HG03571 (cell line): ENCODE results near the gene FHIT.
"Not testable (repeated sequence)": the region's sequence is repeated elsewhere in the genome, so short reads cannot be mapped to it uniquely, and the experiment has no call there.

Source experiments
- ATAC-seq: cut with Tn5 transposase; IDR thresholded peaks from one replicate; pipeline ENCODE4 v1.9.1; 2021; ENCODE audit not compliant: unreplicated experiment

FHIT gene

GRCh38 chr3:60588806-60589205, 662.4 kb downstream of the FHIT start:
- ATAC-seq = no peak

- no peak for ATAC-seq
Observed at GRCh38 chr3:60585918-60586317, 665.3 kb downstream of the FHIT start.

GRCh38 chr3:60584250-60584649, 667.0 kb downstream of the FHIT start:
- ATAC-seq = no peak

GRCh38 chr3:60582288-60582687, 669.0 kb downstream of the FHIT start:
- ATAC-seq = no peak

- ATAC-seq = no peak
Observed at GRCh38 chr3:60580809-60581208, 670.4 kb downstream of the FHIT start.

GRCh38 chr3:60579734-60580133, 671.5 kb downstream of the FHIT start:
- no peak for ATAC-seq

- no peak for ATAC-seq
Observed at GRCh38 chr3:60578936-60579335, 672.3 kb downstream of the FHIT start.

- no peak for ATAC-seq
Observed at GRCh38 chr3:60577601-60578000, 673.7 kb downstream of the FHIT start.

GRCh38 chr3:60575718-60576272, 675.5 kb downstream of the FHIT start:
- ATAC-seq = no peak

GRCh38 chr3:60574046-60574769, 677.0 kb downstream of the FHIT start:
- no peak for ATAC-seq

GRCh38 chr3:60573494-60573893, 677.8 kb downstream of the FHIT start:
- no peak for ATAC-seq

- no peak for ATAC-seq
Observed at GRCh38 chr3:60571511-60571910, 679.7 kb downstream of the FHIT start.

- no peak for ATAC-seq
Observed at GRCh38 chr3:60557122-60557521, 694.1 kb downstream of the FHIT start.

GRCh38 chr3:60555686-60556354, 695.4 kb downstream of the FHIT start:
- ATAC-seq = peak; percentile 92

- ATAC-seq = no peak
Observed at GRCh38 chr3:60553144-60553543, 698.1 kb downstream of the FHIT start.

GRCh38 chr3:60552581-60552980, 698.7 kb downstream of the FHIT start:
- ATAC-seq = no peak

GRCh38 chr3:60551455-60552209, 699.6 kb downstream of the FHIT start:
- no peak for ATAC-seq

GRCh38 chr3:60549863-60550262, 701.4 kb downstream of the FHIT start:
- no peak for ATAC-seq

GRCh38 chr3:60542995-60543394, 708.3 kb downstream of the FHIT start:
- no peak for ATAC-seq

GRCh38 chr3:60539394-60539793, 711.9 kb downstream of the FHIT start:
- not testable (repeated sequence) for ATAC-seq

- ATAC-seq = no peak
Observed at GRCh38 chr3:60536420-60536819, 714.8 kb downstream of the FHIT start.

- no peak for ATAC-seq
Observed at GRCh38 chr3:60531759-60532158, 719.5 kb downstream of the FHIT start.
